ENCODE measurements around the gene UNC13A. TPM values are rescaled to one million over a fixed set of nuclear protein-coding genes. Genes with fewer than 3 reads are reported as not detected.

Gene UNC13A
- under 0.01 TPM for total RNA-seq

DNA sequence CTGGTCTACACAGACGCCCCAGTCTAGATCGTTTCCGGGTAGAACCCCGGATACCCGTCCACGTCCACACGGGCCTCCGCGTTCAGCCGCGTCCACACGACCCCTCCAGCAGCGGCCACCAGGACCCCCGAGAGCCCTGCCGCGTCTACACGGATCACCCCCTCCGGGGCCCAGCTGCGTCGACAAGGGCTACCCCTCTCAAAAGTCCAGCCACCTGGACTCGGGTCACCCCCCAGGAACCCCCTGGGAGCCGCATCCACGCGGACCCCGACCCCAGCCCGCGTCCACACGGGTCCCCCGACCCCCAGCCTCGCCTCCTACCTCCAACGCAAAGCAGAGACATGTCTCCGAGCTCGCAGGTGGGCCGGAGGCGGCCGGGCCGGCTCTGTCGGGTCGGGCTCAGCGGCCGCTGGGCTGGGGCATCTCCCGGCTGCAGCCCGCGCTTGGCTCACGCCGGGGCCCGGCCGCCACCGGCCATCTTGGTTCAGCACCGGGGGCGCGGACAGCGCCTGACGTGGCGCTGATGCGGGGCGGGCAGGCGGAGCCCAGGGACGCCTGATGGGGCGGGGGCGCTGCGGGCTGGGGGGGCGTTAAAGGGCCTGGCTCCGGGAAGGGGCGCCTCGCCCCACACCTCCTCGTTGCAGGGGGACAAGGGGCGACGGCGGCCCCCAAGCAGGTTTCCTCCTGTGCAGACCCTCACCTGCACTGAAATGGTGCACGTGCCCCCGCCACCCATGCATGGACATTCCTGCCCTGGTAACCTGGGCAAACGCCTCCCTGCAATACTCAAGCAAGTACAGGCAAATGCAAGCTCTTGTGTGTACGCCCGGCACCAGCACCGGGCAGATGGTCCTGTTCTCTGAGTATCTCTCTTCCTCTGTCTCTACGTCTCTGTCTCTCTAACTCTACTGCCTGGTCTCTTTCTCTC is at the start of gene UNC13A:
UNC13A (minus strand) TSS at position 498 of the 928 bp plus-strand sequence; CDS start at position 343, 155 bp downstream.
- peaks cover 12% of the 10 kb centered on the region for H3K4me1 ChIP-seq (ENCODE audit: insufficient read depth, low read length)
- no peak within 1 kb of the TSS for H3K4me3 ChIP-seq (ENCODE audit: low read length)
- H3K9me3 ChIP-seq (ENCODE audit: low read depth, low read length): no peaks in the 10 kb centered on the region
- H3K27me3 ChIP-seq (ENCODE audit: insufficient read depth, low read length): peaks cover 52% of the 10 kb centered on the region

DNA sequence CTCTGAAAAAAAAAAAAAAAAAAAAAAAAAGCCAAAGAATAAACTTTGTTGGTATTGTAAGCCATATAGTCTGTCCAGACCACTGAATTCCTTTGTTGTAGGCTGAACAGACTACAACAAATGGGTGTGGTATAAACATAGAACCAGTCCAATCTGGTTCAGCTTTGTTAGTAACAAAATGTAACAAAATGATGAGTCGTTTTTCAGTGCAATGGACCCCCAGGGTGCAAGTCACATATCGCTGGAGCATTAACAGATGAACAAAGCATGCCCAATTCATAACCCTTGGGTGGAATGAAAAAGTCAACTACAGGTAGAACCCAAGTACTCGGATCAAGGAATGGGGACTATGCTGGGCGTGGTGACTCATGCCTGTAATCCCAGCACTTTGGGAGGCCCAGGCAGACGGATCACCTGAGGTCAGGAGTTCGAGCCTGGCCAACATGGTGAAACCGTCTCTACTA is 49.6 kb upstream of the UNC13A start:
- Histone ChIP-seq H3K4me3 (ENCODE audit: low read length) (no peak overlapping the region), H3K27me3 (ENCODE audit: insufficient read depth, low read length) (no peaks in the 10 kb centered on the region), H3K4me1 (ENCODE audit: insufficient read depth, low read length) (no peaks in the 10 kb centered on the region), H3K9me3 (ENCODE audit: low read depth, low read length) (no peaks in the 10 kb centered on the region)

DNA sequence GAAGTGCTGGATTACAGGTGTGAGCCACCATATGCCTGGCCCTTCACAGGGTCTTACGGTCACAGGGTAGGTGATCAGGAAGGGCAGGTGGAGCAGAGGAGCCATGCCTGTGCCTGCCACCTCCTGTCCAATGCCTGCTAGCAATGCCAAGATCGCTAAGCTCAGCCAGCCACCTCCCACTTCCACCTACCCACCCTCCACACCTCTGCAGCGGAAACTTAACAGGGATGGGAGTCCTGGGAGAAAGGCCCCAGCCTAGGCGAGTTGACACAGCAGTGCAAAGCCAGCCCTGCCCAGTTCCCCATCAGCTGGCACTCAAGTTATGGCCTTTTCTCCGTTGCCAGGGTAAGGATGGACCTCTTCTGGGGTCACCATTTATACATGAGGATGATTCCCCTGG is 47.3 kb upstream of the UNC13A start:
- no peaks in the 10 kb centered on the region for H3K27me3 ChIP-seq (ENCODE audit: insufficient read depth, low read length)
- H3K9me3 ChIP-seq (ENCODE audit: low read depth, low read length): no peaks in the 10 kb centered on the region
- H3K4me1 ChIP-seq (ENCODE audit: insufficient read depth, low read length): no peaks in the 10 kb centered on the region
- H3K4me3 ChIP-seq (ENCODE audit: low read length): no peak overlapping the region

DNA sequence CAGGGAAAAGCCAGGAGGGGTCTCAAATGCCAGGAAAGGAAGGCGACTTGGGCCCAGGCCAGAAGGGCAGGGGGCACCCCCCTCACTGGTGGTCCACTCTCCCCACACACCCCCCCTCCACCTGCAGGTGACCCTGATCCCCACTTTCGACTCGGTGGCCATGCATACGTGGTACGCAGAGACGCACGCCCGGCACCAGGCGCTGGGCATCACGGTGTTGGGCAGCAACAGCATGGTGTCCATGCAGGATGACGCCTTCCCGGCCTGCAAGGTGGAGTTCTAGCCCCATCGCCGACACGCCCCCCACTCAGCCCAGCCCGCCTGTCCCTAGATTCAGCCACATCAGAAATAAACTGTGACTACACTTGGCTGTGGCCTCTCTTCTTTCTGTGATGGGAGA is 46.0 kb upstream of the UNC13A start:
- no peak overlapping the region for H3K4me3 ChIP-seq (ENCODE audit: low read length)
- no peaks in the 10 kb centered on the region for H3K4me1 ChIP-seq (ENCODE audit: insufficient read depth, low read length)
- no peaks in the 10 kb centered on the region for H3K27me3 ChIP-seq (ENCODE audit: insufficient read depth, low read length)
- H3K9me3 ChIP-seq (ENCODE audit: low read depth, low read length): no peaks in the 10 kb centered on the region

DNA sequence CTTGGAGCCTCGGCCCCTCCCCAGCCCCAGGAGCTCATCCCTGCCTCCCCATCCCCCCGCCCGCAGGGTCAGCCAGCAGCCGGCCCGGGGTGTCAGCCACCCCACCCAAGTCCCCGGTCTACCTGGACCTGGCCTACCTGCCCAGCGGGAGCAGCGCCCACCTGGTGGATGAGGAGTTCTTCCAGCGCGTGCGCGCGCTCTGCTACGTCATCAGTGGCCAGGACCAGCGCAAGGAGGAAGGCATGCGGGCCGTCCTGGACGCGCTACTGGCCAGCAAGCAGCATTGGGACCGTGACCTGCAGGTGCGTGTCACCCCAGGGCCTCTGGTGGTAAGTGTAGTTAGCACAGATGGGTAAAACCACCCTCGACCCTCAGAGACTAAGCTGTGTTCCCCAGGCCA is 45.0 kb upstream of the UNC13A start:
- no peaks in the 10 kb centered on the region for H3K4me1 ChIP-seq (ENCODE audit: insufficient read depth, low read length)
- H3K9me3 ChIP-seq (ENCODE audit: low read depth, low read length): no peaks in the 10 kb centered on the region
- no peak overlapping the region for H3K4me3 ChIP-seq (ENCODE audit: low read length)
- no peaks in the 10 kb centered on the region for H3K27me3 ChIP-seq (ENCODE audit: insufficient read depth, low read length)

DNA sequence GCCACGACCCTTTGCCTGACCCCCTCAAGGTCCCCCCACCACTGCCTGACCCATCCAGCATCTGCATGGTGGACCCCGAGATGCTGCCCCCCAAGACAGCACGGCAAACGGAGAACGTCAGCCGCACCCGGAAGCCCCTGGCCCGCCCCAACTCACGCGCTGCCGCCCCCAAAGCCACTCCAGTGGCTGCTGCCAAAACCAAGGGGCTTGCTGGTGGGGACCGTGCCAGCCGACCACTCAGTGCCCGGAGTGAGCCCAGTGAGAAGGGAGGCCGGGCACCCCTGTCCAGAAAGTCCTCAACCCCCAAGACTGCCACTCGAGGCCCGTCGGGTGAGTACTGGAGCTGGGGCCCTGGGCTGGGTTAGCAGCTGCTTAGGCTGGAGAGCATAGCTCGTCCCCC is 39.7 kb upstream of the UNC13A start:
- no peak overlapping the region for H3K4me3 ChIP-seq (ENCODE audit: low read length)
- no peaks in the 10 kb centered on the region for H3K27me3 ChIP-seq (ENCODE audit: insufficient read depth, low read length)
- H3K4me1 ChIP-seq (ENCODE audit: insufficient read depth, low read length): no peaks in the 10 kb centered on the region
- no peaks in the 10 kb centered on the region for H3K9me3 ChIP-seq (ENCODE audit: low read depth, low read length)

DNA sequence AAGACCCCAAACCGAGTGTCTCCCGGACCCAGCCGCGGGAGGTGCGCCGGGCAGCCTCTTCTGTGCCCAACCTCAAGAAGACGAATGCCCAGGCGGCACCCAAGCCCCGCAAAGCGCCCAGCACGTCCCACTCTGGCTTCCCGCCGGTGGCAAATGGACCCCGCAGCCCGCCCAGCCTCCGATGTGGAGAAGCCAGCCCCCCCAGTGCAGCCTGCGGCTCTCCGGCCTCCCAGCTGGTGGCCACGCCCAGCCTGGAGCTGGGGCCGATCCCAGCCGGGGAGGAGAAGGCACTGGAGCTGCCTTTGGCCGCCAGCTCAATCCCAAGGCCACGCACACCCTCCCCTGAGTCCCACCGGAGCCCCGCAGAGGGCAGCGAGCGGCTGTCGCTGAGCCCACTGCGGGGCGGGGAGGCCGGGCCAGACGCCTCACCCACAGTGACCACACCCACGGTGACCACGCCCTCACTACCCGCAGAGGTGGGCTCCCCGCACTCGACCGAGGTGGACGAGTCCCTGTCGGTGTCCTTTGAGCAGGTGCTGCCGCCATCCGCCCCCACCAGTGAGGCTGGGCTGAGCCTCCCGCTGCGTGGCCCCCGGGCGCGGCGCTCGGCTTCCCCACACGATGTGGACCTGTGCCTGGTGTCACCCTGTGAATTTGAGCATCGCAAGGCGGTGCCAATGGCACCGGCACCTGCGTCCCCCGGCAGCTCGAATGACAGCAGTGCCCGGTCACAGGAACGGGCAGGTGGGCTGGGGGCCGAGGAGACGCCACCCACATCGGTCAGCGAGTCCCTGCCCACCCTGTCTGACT is 39.0 kb upstream of the UNC13A start:
- peaks cover 3% of the 10 kb centered on the region for H3K4me1 ChIP-seq (ENCODE audit: insufficient read depth, low read length)
- H3K9me3 ChIP-seq (ENCODE audit: low read depth, low read length): no peaks in the 10 kb centered on the region
- no peaks in the 10 kb centered on the region for H3K27me3 ChIP-seq (ENCODE audit: insufficient read depth, low read length)
- no peak overlapping the region for H3K4me3 ChIP-seq (ENCODE audit: low read length)

DNA sequence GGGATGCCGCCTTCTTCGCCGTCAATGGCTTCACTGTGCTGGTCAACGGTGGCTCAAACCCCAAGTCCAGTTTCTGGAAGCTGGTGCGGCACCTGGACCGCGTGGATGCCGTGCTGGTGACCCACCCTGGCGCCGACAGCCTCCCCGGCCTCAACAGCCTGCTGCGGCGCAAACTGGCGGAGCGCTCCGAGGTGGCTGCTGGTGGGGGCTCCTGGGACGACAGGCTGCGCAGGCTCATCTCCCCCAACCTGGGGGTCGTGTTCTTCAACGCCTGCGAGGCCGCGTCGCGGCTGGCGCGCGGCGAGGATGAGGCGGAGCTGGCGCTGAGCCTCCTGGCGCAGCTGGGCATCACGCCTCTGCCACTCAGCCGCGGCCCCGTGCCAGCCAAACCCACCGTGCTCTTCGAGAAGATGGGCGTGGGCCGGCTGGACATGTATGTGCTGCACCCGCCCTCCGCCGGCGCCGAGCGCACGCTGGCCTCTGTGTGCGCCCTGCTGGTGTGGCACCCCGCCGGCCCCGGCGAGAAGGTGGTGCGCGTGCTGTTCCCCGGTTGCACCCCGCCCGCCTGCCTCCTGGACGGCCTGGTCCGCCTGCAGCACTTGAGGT is 38.1 kb upstream of the UNC13A start:
- Histone ChIP-seq H3K9me3 (ENCODE audit: low read depth, low read length) (no peaks in the 10 kb centered on the region), H3K27me3 (ENCODE audit: insufficient read depth, low read length) (no peaks in the 10 kb centered on the region), H3K4me1 (ENCODE audit: insufficient read depth, low read length) (peaks cover 12% of the 10 kb centered on the region), H3K4me3 (ENCODE audit: low read length) (no peak overlapping the region)

DNA sequence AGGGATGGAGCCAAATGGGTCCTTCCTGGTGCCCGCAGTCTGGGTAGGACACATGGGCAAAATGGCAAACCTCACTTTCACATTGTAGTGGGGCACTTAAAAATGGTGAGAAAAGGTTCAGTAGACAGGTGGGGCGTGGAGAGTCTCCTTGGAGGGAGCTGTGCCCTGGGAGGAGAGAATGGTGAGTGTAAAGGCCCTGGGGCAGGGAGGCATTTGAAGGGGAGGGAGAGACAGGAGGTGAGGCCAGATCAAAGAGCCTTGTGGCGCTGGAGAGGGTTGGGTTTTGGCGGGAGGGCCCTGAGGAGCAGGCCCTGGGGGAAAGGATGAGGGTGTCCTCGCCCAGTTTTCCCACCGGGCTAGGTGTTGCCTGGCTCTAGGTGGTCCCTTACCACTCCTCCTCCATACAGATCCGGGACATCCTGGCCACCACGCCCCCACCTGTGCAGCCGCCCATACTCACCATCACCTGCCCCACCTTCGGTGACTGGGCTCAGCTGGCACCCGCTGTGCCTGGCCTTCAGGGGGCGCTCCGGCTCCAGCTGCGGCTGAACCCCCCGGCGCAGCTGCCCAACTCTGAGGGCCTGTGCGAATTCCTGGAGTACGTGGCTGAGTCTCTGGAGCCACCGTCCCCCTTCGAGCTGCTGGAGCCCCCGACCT is 37.4 kb upstream of the UNC13A start:
- H3K4me1 ChIP-seq (ENCODE audit: insufficient read depth, low read length): peaks cover 19% of the 10 kb centered on the region
- H3K27me3 ChIP-seq (ENCODE audit: insufficient read depth, low read length): no peaks in the 10 kb centered on the region
- no peaks in the 10 kb centered on the region for H3K9me3 ChIP-seq (ENCODE audit: low read depth, low read length)
- H3K4me3 ChIP-seq (ENCODE audit: low read length): no peak overlapping the region

DNA sequence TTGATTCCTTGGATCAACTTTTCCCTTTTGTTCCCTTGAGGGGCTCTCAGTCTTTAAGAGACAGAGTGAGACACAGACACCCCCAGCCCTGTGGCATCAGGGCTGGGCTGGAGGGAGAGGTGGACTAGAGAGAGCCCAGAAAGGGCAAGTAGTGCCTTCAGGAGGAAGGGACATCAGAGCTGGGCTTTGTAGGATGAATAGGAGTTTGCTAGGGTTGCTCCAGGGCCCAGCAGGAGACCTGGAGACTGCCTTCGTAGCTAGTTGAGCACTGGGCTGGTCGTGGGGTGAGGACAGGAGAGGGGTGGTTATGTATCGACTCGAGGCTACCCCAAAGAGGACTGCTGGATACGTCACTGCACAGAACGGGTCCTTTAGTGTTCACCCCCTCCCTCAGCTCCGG is 36.5 kb upstream of the UNC13A start:
- no peak overlapping the region for H3K4me3 ChIP-seq (ENCODE audit: low read length)
- H3K9me3 ChIP-seq (ENCODE audit: low read depth, low read length): no peaks in the 10 kb centered on the region
- peaks cover 27% of the 10 kb centered on the region for H3K4me1 ChIP-seq (ENCODE audit: insufficient read depth, low read length)
- no peaks in the 10 kb centered on the region for H3K27me3 ChIP-seq (ENCODE audit: insufficient read depth, low read length)

DNA sequence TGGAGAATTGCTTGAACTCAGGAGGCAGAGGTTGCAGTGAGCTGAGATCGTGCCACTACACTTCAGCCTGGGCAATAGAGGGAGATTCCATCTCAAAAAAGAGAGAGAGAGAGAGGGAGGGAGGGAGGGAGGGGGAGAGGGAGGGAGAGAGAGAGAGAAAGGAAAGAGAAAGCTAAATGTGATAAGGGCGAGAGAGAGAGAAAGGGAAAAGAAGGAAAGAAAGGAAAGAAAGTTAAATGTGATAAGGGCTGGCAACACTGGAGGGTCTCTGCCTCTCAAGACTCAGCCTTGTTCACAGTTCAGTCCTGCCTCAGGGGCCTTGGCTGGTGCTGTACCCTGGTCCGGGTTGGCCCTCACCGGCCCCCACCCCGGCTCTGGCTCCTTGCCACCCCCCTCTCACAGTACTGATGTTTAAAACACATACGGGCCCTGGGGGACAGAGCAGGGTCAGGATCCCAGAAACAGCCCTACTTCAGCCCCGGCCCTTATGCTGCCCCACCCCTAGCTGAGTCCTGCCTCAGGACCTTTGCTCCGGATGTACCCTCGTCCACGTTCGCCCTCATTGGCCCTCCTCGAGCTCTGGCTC is 34.6 kb upstream of the UNC13A start:
- H3K9me3 ChIP-seq (ENCODE audit: low read depth, low read length): no peaks in the 10 kb centered on the region
- no peaks in the 10 kb centered on the region for H3K27me3 ChIP-seq (ENCODE audit: insufficient read depth, low read length)
- no peak overlapping the region for H3K4me3 ChIP-seq (ENCODE audit: low read length)
- peaks cover 41% of the 10 kb centered on the region for H3K4me1 ChIP-seq (ENCODE audit: insufficient read depth, low read length)

DNA sequence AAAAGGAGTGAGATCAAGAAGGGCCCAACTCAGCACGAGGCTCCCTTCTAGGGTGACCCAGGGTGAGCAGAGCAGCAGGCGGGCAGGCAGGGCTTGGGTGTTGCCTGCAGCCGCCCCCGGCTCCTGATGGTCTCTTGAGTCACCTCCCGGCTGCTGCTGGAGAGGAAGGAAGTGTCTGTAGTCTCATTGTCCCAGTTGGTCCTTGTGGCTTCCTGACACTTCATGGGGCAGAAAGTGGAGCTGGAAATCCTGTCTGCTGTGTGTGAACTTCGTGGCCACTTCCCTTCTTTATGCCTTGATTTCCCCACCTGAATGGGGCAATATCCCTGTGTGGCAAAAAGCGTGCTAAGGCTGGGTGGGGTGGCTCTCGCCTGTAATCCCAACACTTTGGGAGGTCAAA is 33.7 kb upstream of the UNC13A start:
- Histone ChIP-seq H3K4me1 (ENCODE audit: insufficient read depth, low read length) (peaks cover 50% of the 10 kb centered on the region), H3K27me3 (ENCODE audit: insufficient read depth, low read length) (no peaks in the 10 kb centered on the region), H3K9me3 (ENCODE audit: low read depth, low read length) (no peaks in the 10 kb centered on the region), H3K4me3 (ENCODE audit: low read length) (no peak overlapping the region)

DNA sequence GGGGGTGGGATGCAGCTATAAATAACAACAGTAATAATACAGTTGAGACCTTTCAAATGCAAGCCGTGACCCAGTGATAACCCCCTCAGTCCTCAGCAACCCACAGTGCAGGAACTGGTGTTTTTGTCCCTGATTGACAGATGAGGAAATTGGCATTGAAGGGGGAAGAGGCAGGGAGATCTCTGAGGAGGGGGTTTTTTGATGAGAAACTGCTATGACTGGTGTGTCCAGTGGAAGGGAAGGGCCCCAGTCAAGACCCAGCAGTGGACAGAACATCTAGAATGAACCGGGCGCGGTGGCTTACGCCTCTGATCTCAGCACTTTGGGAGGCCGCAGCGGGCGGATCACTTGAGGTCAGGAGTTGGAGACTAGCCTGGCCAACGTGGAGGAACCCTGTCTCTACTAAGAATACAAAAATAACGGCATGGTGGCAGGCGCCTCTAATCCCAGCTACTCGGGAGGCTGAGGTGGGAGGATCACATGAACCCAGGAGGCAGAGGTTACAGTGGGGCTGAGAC is 33.0 kb upstream of the UNC13A start:
- H3K27me3 ChIP-seq (ENCODE audit: insufficient read depth, low read length): no peaks in the 10 kb centered on the region
- H3K9me3 ChIP-seq (ENCODE audit: low read depth, low read length): no peaks in the 10 kb centered on the region
- H3K4me3 ChIP-seq (ENCODE audit: low read length): no peak overlapping the region
- H3K4me1 ChIP-seq (ENCODE audit: insufficient read depth, low read length): peaks cover 56% of the 10 kb centered on the region

DNA sequence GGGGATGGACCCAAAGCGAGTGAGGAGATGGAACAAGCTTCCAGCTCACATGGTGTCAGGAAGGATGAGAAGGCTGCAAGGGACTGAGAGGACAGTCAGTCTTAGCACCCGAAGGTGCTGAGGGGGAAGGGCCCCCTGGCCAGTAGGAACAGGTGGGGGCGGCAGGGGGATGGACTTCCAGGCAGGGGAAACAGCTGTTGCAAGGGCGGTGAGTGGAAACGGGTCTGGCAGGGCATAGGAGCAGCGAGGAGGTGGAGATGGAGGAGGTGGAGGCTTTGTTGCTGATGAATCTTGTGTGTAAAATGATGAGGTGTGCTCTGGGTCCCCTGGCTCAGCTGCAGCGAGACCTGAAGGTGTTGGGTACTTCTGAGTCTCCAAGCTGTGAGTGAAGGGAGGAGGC is 32.3 kb upstream of the UNC13A start:
- Histone ChIP-seq H3K4me1 (ENCODE audit: insufficient read depth, low read length) (peaks cover 56% of the 10 kb centered on the region), H3K9me3 (ENCODE audit: low read depth, low read length) (no peaks in the 10 kb centered on the region), H3K27me3 (ENCODE audit: insufficient read depth, low read length) (no peaks in the 10 kb centered on the region), H3K4me3 (ENCODE audit: low read length) (peak overlapping the region; percentile 67)
